Activated naive CD8-positive, alpha-beta T cell treated with anti-CD3 and anti-CD28 coated beads, Interleukin-2, amount 10 ng/mL, durations not matched to agents 7 days and 5 days (primary cell): ENCODE measurements around the gene TEX38. TPM values are rescaled to one million over a fixed set of nuclear protein-coding genes. Genes with fewer than 3 reads are reported as not detected.
"Not testable (repeated sequence)": the region's sequence is repeated elsewhere in the genome, so short reads cannot be mapped to it uniquely, and the experiment has no call there.

Source experiments
- ATAC-seq: fragments of 150-1000 bp; cut with Tn5 transposase; one replicate; pipeline ENCODE4 v1.10.0; 2021; ENCODE audit warnings: low read depth, moderate library complexity
- POLR2A ChIA-PET: fragments of 350-600 bp; sonication (Branson Sonifier 250); formaldehyde crosslinking; loops from one replicate; lab custom pipeline; 2021; ENCODE audit warnings: antibody characterized with exemption; lab: Charles Lee
- DNase-seq: peaks from one replicate; pipeline ENCODE4 v3.0.0; 2021
- H3K27ac Mint-ChIP-seq: one replicate; pipeline ENCODE4 v1.8.0; 2022; ENCODE audit warnings: mild to moderate bottlenecking, mixed read lengths
- H3K27me3 Mint-ChIP-seq: one replicate; pipeline ENCODE4 v1.8.0; 2022; ENCODE audit warnings: mild to moderate bottlenecking, moderate library complexity, mixed read lengths
- H3K36me3 Mint-ChIP-seq: one replicate; pipeline ENCODE4 v1.8.0; 2021; ENCODE audit warnings: mild to moderate bottlenecking, mixed read lengths
- H3K4me1 Mint-ChIP-seq: one replicate; pipeline ENCODE4 v1.8.0; 2021; ENCODE audit warnings: mixed read lengths
- H3K4me3 Mint-ChIP-seq: one replicate; pipeline ENCODE4 v1.8.0; 2022; ENCODE audit warnings: mild to moderate bottlenecking, moderate library complexity, mixed read lengths
- H3K9me3 Mint-ChIP-seq: one replicate; pipeline ENCODE4 v1.8.0; 2021; ENCODE audit warnings: mixed read lengths
- total RNA-seq, 2 experiments: library from RNA; stranded (reverse); gene quantifications; one replicate each; pipeline ENCODE4 v1.2.3, GENCODE V29; 2021

TEX38 gene
- total RNA-seq, 2 experiments from 2014 or later = not detected

DNA sequence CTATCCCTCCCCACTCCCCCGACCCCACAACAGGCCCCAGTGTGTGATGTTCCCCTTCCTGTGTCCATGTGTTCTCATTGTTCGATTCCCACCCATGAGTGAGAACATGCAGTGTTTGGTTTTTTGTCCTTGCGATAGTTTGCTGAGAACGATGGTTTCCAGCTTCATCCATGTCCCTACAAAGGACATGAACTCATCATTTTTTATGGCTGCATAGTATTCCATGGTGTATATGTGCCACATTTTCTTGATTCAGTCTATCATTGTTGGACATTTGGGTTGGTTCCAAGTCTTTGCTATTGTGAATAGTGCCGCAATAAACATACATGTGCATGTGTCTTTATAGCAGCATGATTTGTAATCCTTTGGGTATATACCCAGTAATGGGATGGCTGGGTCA lies 8.7 kb upstream of the TEX38 start:
- POLR2A ChIA-PET, H3K27me3 Mint-ChIP-seq, H3K4me3 Mint-ChIP-seq: not testable (repeated sequence)

DNA sequence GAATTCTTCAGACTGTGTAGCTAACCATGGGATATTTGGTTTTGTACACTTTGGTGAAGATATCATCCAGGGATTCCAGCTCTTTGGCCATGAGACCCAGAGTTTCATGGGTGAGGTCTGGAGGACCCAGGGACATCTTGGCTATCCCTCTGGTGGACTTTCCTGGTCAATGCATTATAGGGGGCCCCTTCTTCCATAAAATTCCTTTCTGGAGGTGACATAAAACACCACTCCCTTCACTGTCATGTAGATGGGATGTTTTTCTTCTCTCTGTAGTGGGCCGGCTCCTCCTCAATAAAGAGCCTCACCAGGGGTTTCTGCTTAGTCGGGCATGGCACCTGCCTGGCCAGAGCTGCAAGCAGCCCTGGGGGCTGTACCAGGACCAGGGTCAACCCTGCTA lies 5.7 kb upstream of the TEX38 start:
- Mint-ChIP-seq H3K36me3 (peaks cover 13% of the 10 kb centered on the region), H3K9me3 (no peaks in the 10 kb centered on the region), H3K27ac (no peak overlapping the region), H3K27me3 (no peaks in the 10 kb centered on the region), H3K4me3 (peak overlapping the region; percentile 93), H3K4me1 (peaks cover 14% of the 10 kb centered on the region)
- POLR2A ChIA-PET = no interaction called here
- no peak for ATAC-seq
- no peak for DNase-seq

More for the DNA sequence above, 8.7 kb upstream of the TEX38 start:
- H3K27ac Mint-ChIP-seq, H3K9me3 Mint-ChIP-seq, DNase-seq, ATAC-seq: not testable (repeated sequence)
- Mint-ChIP-seq H3K4me1 (peaks cover 26% of the 10 kb centered on the region), H3K36me3 (peaks cover 15% of the 10 kb centered on the region)

DNA sequence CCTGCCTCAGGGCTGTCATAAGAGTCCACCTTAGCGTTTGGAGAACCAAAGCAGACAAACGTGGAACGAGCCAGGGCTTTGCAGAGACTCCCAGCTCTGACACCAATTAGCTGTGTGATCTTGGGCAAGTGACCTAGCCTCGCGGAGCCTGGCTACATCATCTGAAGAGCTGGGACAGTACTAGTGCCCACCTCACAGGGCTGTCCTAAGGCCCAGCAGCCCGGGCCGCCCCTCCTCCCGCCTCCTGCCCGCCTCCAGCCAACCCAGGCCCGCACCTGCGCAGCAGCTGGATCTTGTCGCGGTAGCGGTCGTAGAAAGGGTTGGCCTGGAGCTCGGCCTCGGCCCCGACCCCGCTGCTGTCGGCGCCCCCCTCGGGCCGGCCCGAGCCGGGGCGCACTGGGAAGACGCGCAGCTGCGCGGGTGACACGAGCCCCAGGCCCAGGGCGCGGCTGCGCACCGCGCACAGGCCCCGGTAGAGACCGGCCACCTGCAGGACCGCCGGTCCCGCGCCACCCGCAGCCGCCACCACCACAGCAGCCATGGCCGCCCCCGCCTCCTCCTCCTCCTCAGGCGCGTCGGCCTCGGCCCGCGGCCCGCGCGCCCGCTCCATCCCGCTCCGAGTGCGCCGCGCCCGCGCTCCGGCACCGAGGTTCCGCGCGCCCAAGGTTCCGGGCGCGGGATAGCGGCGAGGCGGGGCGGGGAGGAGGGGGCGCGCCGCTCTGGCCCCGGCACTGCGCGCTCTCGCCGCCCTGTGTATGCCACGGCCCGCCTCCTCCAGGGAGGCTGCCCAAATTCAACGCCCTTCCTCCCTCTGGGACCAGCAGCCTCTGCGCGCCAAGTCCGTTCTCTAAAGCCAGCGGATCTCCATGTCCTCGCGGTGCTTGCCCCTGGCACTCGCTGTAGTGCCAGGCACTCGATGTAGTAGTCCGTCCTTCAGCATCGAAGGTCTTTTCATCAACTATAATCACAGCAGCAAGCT lies 3.6 kb upstream of the TEX38 start, which contains the start of gene ATPAF1:
ATPAF1 (minus strand) TSS at position 583 of the 979 bp plus-strand sequence; CDS start at position 541, 42 bp downstream.
- Mint-ChIP-seq H3K4me1 (peaks cover 15% of the 10 kb centered on the region), H3K4me3 (peak within 1 kb of the TSS; percentile 93), H3K36me3 (peaks cover 11% of the 10 kb centered on the region), H3K27me3 (no peaks in the 10 kb centered on the region), H3K27ac (peak within 1 kb of the TSS; percentile 67), H3K9me3 (no peaks in the 10 kb centered on the region)
- POLR2A ChIA-PET = interaction anchor here (0.8 to 2.6 kb wide), 9 partner anchors 8 to 123 kb away, joined by 3 to 13 read pairs (median 6); partner anchors contain the start of genes EFCAB14, KNCN, MKNK1 and MOB3C
- peak; percentile 84 for ATAC-seq
- peak; percentile 78 for DNase-seq

DNA sequence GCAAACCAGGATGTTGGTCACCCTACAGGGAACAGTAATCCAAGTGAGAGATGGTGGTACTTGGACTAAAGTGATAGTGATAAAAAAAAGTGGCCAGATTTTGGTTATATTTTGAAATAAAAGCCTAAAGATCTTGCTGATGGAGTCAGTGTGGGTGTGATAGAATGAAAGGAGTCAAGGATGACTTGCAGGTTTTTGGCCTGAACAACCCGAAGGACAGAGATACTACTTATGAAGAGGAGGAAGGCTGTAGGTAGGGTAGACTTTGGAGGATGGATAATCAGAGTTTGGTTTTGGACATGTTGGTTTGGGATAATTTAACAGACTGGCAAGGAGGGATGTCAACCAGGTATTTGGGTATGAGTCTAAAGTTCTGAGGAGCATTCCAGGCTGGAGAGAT lies 1.5 kb upstream of the TEX38 start:
- Mint-ChIP-seq H3K36me3 (peaks cover 6% of the 10 kb centered on the region), H3K27me3 (no peaks in the 10 kb centered on the region), H3K9me3 (no peaks in the 10 kb centered on the region), H3K4me3 (no peak overlapping the region), H3K27ac (no peak overlapping the region), H3K4me1 (peaks cover 22% of the 10 kb centered on the region)
- DNase-seq = no peak
- POLR2A ChIA-PET = no interaction called here
- ATAC-seq = no peak

DNA sequence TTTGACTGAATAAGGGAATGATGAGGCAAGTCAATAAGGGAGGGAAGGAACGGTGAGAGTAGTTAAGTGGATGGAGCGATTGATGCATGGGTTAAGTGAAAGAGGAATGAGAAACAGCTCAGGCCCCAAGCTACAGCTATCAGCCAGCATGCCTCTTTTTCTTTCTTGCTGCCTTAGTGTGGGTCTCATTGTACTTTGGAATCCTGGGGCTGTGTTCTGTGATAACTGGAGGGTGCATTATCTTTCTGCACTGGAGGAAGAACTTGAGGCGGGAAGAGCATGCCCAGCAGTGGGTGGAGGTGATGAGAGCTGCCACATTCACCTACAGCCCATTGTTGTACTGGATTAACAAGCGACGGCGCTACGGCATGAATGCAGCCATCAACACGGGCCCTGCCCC lies 1.0 kb downstream of the TEX38 start:
- H3K27me3 Mint-ChIP-seq = no peaks in the 10 kb centered on the region
- H3K9me3 Mint-ChIP-seq = no peaks in the 10 kb centered on the region
- POLR2A ChIA-PET = no interaction called here
- peak overlapping the region; percentile 57 for H3K27ac Mint-ChIP-seq
- H3K4me3 Mint-ChIP-seq = no peak overlapping the region
- no peak for ATAC-seq
- peaks cover 12% of the 10 kb centered on the region for H3K36me3 Mint-ChIP-seq
- DNase-seq = no peak
- H3K4me1 Mint-ChIP-seq = peaks cover 31% of the 10 kb centered on the region

DNA sequence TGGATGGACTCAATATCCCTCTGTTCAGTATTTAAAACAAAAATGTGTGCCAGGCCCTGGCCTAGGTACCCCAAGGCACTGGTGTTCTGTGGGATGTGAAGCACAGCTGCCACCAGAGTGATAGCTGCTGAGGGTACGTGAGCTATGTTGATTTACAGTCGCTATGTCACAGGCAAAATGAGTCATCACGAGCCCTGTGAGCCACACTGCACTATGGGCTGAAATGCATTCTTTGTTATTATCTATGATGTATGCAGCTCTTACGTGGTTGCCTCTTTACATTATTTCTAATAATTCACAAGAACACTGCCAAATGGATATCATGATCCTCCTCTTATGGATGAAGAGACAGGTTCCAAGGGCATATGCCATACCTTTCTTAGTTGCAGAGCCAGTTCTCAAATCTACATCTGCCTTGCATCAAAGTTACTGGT lies 2.1 kb downstream of the TEX38 start:
- Mint-ChIP-seq H3K4me1 (peaks cover 31% of the 10 kb centered on the region), H3K4me3 (no peak overlapping the region), H3K27ac (peak overlapping the region; percentile 37), H3K36me3 (peaks cover 12% of the 10 kb centered on the region), H3K27me3 (no peaks in the 10 kb centered on the region), H3K9me3 (no peaks in the 10 kb centered on the region)
- POLR2A ChIA-PET = no interaction called here
- no peak for DNase-seq
- peak; percentile 46 for ATAC-seq

DNA sequence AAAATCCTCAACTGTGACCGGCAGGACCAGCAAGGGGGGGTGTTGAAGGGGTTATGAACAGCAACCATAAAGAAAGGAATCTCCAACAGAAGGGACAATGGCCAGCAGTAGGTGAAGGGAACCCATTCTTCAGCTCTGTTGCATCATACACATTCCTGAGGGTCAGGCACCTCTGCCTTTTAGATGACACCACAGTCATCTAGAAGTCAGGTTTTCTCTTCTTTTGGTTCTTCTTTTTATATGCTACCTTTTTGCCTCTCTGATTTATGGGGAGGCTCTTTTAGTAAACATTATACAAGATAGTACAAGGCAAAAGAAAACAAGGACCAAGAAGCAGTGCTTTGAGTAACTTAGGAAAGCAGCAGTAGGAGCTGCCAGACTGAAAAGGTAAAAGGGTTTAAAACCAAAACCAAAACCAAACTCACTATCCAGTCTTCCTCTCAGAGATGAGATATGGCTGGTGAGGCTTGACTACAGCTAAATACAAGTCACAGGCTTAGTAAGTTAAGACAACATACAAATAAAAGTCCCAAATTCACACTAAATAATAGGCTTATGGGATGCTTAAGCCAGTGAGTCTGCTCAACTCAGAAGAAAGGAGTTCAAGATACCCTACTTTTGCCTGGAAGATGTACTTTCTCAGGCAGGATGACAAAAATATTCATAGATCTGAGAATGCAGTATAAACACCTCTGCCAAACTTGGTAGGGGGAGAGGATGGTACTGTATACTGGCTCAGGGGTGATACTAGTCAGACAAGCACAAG lies 4.1 kb downstream of the TEX38 start:
- DNase-seq = no peak

DNA sequence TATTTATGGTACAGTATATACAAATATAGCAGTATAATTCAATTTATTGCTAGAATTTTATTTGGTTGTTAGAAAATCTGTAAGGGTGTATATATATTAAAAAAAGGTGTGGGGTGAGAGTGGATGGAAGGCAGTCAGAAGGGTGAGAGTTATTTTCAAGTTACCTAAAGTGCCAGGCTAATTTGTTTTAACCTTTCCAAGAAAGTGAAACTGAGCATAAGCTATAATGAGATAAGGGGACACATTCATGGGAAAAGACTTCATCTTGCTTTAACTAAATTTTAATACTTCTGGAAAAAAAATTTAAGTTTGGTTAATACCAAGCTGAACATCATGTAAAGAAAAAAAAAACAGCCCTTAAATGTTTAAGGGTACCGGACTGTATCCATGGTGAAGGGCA lies 4.9 kb downstream of the TEX38 start:
- DNase-seq (no peak), ATAC-seq (no peak)
- Mint-ChIP-seq H3K36me3 (peaks cover 25% of the 10 kb centered on the region), H3K27ac (peak overlapping the region; percentile 97), H3K27me3 (no peaks in the 10 kb centered on the region), H3K4me1 (peaks cover 31% of the 10 kb centered on the region), H3K9me3 (no peaks in the 10 kb centered on the region), H3K4me3 (peak overlapping the region; percentile 66)
- POLR2A ChIA-PET = interaction anchor here (1.6 to 3.2 kb wide), 2 partner anchors 9 to 72 kb away, joined by 8 to 15 read pairs; partner anchors contain the start of gene MKNK1

More for the DNA sequence above, 4.1 kb downstream of the TEX38 start:
- Mint-ChIP-seq H3K27me3 (no peaks in the 10 kb centered on the region), H3K4me1 (peaks cover 31% of the 10 kb centered on the region), H3K9me3 (no peaks in the 10 kb centered on the region), H3K4me3 (peak overlapping the region; percentile 66), H3K27ac (peak overlapping the region; percentile 97), H3K36me3 (peaks cover 24% of the 10 kb centered on the region)
- ATAC-seq = peak; percentile 80
- POLR2A ChIA-PET = interaction anchor here (0.7 to 3.2 kb wide), 5 partner anchors 8 to 94 kb away, joined by 3 to 15 read pairs (median 6); partner anchors contain the start of genes EFCAB14 and MKNK1

DNA sequence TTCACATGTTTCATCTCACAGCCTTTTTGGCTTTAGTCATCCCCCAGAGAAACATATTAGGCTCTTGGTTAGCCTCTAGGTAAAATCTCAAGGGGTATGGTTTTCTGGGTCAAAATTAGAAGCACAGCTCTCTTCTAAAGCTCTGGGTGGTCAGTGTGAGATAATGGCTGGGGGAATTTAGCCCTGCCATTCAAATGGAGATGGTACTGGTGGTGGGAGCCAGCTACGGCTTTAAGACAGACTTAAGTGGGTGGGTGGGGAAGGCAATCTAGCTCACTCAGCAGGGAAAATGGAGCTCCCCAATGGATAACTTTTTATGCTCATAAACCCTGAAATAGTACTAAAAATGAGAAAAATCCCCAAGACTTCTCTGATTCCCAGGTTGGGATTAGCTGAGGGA lies 5.7 kb downstream of the TEX38 start:
- Mint-ChIP-seq H3K27me3 (no peaks in the 10 kb centered on the region), H3K27ac (peak overlapping the region; percentile 97), H3K4me3 (no peak overlapping the region), H3K9me3 (no peaks in the 10 kb centered on the region), H3K4me1 (peaks cover 31% of the 10 kb centered on the region), H3K36me3 (peaks cover 31% of the 10 kb centered on the region)
- POLR2A ChIA-PET = interaction anchor here (0.8 to 3.2 kb wide), 2 partner anchors 73 to 96 kb away, joined by 3 to 15 read pairs; partner anchors contain the start of gene MKNK1
- no peak for DNase-seq
- ATAC-seq = no peak

DNA sequence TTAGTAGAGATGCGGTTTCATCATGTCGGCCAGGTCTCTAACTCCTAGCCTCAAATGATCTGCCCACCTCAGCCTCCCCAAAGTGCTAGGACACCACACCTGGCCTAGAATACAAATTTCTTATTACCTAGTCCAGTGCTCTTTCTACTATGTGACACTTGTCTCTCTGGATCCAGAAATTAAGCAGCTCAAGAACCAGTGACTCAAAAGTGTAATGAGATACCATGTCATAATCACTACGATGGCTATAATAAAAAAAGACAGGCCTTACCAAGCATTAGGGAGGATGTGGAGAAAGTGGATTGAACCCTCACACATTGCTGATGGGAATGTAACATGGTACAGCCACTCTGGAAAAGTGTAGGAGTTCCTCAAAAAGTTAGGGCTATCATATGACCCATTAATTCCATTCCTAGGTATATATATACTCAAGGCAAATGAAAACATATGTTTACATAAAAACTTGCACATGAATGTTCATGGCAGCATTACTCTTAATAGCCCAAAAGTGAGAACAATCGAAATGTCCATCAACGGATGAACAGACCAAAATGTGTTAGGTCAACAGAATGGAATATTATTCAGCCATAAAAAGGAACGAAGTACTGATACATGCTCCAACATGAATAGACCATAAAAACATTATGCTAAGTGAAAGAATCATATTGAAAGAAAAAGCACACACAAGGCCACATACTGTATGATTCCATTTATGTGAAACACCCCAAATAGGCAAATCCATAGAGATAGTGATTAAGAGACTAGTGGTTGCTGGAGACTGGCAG lies 8.3 kb downstream of the TEX38 start:
- H3K4me1 Mint-ChIP-seq = peaks cover 23% of the 10 kb centered on the region

DNA sequence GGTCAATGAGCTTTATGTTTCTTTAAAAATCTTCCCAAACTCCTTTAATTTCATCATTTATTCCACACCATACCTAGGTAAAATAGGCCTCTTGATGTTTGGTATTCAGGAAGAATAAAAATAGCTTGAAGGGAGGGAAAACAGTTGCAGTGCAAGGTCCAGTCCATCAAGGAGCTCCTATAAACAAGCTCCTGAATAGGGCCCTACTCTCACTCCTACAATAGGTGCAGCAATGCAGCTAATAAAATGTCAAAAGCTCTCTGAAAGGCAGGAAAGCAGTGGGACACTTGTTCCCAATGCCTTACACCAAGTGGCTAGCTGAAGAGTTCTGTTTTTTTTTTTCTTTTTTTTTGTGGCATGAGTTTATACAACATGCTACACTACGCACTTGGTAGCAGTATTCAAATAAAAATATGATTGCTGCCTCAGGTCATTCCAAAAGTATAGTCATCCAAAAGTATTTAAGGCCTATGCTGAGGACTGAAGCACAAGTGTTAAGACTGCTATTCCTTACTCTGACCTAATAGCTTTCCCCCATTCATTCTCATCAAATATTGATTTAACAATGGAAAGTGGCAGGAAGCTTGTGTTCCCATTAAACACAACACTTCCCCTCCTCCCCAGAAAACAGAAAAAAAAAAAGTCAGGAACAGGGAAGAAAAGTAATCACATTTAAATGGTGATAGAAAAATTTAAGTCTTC lies 9.8 kb downstream of the TEX38 start:
- Mint-ChIP-seq H3K4me1 (peaks cover 16% of the 10 kb centered on the region), H3K27ac (no peak overlapping the region), H3K36me3 (peaks cover 39% of the 10 kb centered on the region), H3K4me3 (no peak overlapping the region), H3K27me3 (no peaks in the 10 kb centered on the region), H3K9me3 (no peaks in the 10 kb centered on the region)
- ATAC-seq (no peak), DNase-seq (no peak)
- POLR2A ChIA-PET = no interaction called here

More for the DNA sequence above, 8.3 kb downstream of the TEX38 start:
- no peaks in the 10 kb centered on the region for H3K27me3 Mint-ChIP-seq
- no peak for ATAC-seq
- POLR2A ChIA-PET = no interaction called here
- no peak for DNase-seq
- no peaks in the 10 kb centered on the region for H3K9me3 Mint-ChIP-seq
- H3K36me3 Mint-ChIP-seq = peaks cover 38% of the 10 kb centered on the region
- no peak overlapping the region for H3K4me3 Mint-ChIP-seq
- H3K27ac Mint-ChIP-seq = no peak overlapping the region

DNA sequence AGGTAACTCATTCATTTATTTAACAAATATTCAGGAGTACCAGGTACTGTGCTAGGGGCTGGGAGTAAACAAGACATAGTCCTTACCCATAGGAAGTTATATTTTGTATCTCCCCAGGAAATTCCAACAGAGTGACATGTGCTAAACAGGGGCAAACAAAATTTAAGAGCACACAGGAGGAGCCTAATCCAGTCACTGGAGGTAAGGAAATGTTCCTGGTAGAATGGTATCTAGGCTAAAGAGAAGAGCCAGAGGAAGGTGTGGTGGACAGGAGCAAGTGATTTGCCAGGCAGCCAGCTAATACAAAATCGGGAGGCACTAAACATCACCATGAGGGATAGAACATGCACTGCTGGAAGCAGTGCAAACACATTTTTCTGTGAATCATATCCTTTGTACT lies 10.4 kb downstream of the TEX38 start:
- Mint-ChIP-seq H3K4me1 (peaks cover 10% of the 10 kb centered on the region), H3K27me3 (no peaks in the 10 kb centered on the region), H3K4me3 (no peak overlapping the region), H3K36me3 (peaks cover 37% of the 10 kb centered on the region), H3K27ac (no peak overlapping the region), H3K9me3 (no peaks in the 10 kb centered on the region)
- no peak for DNase-seq
- POLR2A ChIA-PET = no interaction called here
- ATAC-seq = no peak
